ENCODE data around the gene SORT1.

SORT1 gene

GRCh38 chr1:109261578-109261977, 136.1 kb downstream of the SORT1 start:
- DNase-seq (ENCODE audit: low read depth) = no peak

GRCh38 chr1:109261006-109261405, 136.7 kb downstream of the SORT1 start:
- no peak for DNase-seq (ENCODE audit: low read depth)

DNA sequence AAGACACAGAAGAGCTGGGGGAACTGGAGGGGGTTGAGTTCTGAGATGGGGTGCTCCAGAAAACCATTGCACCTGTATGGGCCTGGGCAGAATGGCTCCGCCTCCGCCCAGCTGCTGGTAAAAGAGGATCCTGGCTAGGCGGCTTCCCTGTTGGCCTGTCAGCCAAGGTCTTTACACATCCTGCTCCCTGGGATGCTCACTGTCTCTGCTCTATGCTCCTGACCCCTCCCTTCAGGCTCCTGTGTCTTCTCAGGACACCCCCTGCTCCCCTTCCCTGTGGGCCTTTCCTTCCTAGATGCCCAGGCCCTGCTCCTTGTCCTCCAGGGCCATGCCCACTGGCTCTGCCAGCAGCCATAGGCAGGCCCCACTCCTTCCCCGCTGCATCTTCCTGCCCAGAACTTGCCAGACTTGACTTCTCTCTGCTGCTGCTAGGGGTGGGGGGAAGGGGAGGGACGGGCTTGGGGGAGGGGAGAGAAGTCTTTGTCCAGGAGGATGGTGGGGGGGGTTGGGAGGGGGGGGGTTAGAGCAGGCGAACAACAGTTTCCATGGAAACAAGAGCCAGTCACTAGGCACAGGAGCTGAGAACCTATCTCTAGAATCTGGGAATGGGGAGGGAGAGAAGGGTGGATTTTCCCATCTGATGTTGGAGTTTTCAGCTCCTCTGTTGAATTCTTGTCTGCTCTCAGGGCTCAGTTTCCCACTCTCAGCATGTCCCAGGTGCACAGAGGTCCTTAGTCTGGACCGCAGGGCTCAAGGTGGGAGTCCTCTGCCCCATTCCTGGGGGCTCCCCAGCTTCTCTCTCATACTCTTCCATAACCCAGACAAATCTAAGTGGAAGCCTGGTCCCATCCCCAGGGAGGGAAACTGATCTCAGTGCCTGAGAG, 137.8 kb downstream of the SORT1 start:
- DNase-seq (ENCODE audit: low read depth) = no peak
